ENCODE measurements around the gene TMEM141.
A peak's percentile ranks its signal among the peaks of the same experiment; 100 is the strongest.
"Not testable (repeated sequence)": the region's sequence is repeated elsewhere in the genome, so short reads cannot be mapped to it uniquely, and the experiment has no call there.

The TMEM141 gene

DNA sequence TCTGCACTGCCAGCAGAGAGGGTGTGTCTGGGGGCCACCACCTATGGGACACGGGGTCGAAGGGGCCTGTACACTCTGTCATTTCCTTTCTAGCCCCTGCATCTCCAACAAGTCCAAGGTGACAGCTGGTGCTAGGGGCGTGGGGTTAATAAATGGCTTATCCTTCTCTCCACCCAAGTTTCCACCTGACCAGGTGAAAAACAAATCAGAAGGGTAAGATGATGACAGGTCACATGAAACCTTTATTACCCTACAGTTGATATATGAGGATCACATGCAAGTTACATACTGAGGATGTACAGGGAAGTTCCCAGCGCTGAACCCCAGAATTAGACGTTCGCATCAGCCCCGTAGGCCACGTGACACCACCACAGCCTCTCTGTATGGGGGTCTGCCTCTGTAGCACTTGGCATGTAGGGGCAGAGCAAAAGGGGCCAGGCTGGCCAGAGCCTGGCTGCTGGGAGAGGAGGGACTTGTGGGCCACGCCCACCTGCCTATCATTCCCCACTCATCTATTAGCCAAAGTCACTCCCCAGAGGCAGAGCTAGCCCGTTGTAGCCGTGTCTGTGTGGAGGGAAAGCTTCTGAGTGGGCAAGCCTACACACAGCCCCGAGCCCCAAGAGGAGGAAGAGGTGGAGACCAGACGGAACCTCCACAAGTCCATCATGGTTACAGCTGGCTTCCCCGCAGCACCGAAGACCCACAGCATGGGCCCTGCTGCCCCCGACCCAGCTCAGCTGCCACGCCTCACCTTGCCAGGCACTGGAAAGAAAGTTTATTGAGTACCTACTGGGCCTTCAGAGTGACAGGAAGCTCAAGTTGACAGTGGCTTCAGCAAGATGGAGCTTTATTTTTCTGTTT, 2.2 kb downstream of the TMEM141 start:
- H3K4me3 ChIP-seq (ENCODE audit: low read length) = no peak overlapping the region

DNA sequence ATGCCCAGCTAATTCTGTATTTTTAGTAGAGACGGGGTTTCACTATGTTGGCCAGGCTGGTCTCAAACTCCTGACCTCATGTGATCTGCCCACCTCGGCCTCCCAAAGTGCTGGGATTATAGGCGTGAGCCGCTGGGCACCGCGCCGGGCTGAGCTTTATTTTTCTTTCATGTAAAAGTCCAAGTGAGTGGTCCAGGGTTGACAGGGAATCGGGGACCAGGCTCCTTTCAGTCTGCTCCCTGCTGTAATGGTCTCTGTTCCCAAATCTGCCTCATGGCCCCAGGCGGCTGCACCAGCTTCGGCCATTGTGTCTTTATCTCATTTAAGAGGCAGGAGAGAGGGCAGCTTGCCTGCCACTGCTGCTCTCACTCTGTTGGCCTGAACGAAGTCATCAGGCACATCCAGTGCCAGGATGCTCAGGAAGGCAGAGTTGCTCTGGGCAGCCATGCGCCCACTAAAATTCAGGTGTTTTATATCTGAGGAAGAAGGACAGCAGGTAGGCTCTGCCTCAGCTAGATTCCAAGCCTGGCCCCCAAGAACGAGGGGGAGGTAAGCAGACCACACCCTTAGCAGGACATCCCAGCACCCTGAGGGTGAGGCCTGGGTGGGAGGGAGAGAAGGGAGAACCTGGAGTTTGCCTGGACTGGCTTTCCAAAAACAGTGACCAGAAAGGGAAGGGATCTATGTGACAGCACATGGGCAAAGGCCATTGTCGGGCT, 3.3 kb downstream of the TMEM141 start:
- Histone ChIP-seq H3K9ac (ENCODE audit: low read length) (no peak overlapping the region), H3K4me1 (ENCODE audit: control insufficient read depth, insufficient read depth, low read length) (peaks cover 57% of the 10 kb centered on the region), H3K36me3 (ENCODE audit: control insufficient read depth, insufficient read depth, low read length) (no peaks in the 10 kb centered on the region)

More for the DNA sequence above, 2.2 kb downstream of the TMEM141 start:
- Histone ChIP-seq H3K36me3 (ENCODE audit: control insufficient read depth, insufficient read depth, low read length) (no peaks in the 10 kb centered on the region), H3K4me1 (ENCODE audit: control insufficient read depth, insufficient read depth, low read length) (peaks cover 49% of the 10 kb centered on the region), H3K27me3 (ENCODE audit: control insufficient read depth, insufficient read depth, low read length) (peaks cover 6% of the 10 kb centered on the region), H3K9me3 (ENCODE audit: control insufficient read depth, low read length) (no peaks in the 10 kb centered on the region), H3K9ac (ENCODE audit: low read length) (no peak overlapping the region)

DNA sequence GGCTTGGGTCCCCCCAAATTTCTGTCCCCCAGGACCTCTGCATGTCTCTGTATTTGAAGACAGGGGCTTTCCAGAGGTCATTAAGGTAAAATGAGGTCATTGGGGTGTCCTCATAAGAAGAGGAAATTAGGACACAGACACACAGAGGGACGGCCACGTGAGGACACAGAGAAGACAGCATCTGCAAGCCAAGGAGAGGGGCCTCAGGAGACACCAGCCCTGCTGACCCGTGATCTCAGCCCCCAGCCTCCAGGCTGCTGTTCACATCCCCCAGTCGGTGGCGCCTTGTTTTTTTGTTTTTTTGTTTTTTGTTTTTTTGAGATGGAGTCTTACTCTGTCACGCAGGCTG, 3.8 kb downstream of the TMEM141 start:
- Histone ChIP-seq H3K9me3 (ENCODE audit: control insufficient read depth, low read length) (no peaks in the 10 kb centered on the region), H3K4me3 (ENCODE audit: low read length) (no peak overlapping the region), H3K4me1 (ENCODE audit: control insufficient read depth, insufficient read depth, low read length) (peaks cover 61% of the 10 kb centered on the region), H3K27me3 (ENCODE audit: control insufficient read depth, insufficient read depth, low read length) (peaks cover 18% of the 10 kb centered on the region), H3K36me3 (ENCODE audit: control insufficient read depth, insufficient read depth, low read length) (no peaks in the 10 kb centered on the region), H3K9ac (ENCODE audit: low read length) (no peak overlapping the region)

More for the DNA sequence above, 3.3 kb downstream of the TMEM141 start:
- Histone ChIP-seq H3K4me3 (ENCODE audit: low read length) (no peak overlapping the region), H3K9me3 (ENCODE audit: control insufficient read depth, low read length) (no peaks in the 10 kb centered on the region), H3K27me3 (ENCODE audit: control insufficient read depth, insufficient read depth, low read length) (peaks cover 17% of the 10 kb centered on the region)

DNA sequence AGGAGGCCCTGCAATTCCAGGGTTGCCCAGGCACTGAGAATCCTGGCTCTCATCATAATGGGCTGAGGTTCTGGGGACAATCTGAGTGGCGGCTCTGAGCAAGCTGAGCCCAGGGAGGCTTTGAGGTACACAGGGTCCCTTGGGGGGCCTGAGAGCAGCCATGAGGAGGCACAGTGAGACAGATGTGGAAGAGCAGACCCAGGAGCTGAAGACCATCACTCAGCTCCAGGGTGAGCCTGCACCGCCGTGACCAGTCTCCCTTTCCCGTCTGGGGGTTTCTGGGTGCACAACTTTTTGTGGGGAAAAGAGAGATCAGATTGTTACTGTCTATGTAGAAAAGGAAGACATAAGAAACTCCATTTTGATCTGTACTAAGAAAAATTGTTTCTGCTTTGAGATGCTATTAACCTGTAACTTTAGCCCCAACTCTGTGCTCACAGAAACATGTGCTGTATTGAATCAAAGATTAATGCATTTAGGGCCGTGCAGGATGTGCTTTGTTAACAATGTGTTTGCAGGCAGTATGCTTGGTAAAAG, 5.2 kb downstream of the TMEM141 start, which contains the start of gene CCDC183:
CCDC183 (plus strand) TSS at position 101 of the 537 bp plus-strand sequence; CDS start at position 161, 60 bp downstream.
- Histone ChIP-seq H3K4me1 (ENCODE audit: control insufficient read depth, insufficient read depth, low read length) (peaks cover 62% of the 10 kb centered on the region), H3K36me3 (ENCODE audit: control insufficient read depth, insufficient read depth, low read length) (no peaks in the 10 kb centered on the region), H3K9me3 (ENCODE audit: control insufficient read depth, low read length) (no peaks in the 10 kb centered on the region), H3K27me3 (ENCODE audit: control insufficient read depth, insufficient read depth, low read length) (peaks cover 22% of the 10 kb centered on the region), H3K4me3 (ENCODE audit: low read length) (no peak within 1 kb of the TSS), H3K9ac (ENCODE audit: low read length) (peak within 1 kb of the TSS; percentile 8)

DNA sequence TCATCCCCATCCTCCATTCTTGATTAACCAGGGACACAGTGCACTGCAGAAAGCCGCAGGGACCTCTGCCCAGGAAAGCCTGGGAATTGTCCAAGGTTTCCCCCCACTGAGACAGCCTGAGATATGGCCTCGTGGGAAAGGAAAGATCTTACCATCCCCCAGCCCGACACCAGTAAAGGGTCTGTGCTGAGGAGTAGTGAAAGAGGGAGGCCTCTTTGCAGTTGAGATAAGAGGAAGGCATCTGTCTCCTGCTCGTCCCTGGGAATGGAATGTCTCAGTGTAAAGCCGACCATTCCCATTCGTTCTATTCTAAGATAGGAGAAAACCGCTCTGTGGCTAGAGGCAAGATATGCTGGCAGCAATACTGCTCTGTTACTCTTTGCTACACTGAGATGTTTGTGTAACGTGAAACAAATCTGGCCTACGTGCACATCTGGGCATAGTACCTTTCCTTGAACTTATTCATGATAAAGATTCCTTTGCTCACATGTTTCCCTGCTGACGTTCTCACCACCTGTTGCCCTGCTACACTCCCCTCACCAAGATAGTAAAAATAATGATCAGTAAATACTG, 5.7 kb downstream of the TMEM141 start:
- H3K27me3 ChIP-seq (ENCODE audit: control insufficient read depth, insufficient read depth, low read length) = peaks cover 22% of the 10 kb centered on the region
- H3K4me3 ChIP-seq (ENCODE audit: low read length); H3K9ac ChIP-seq (ENCODE audit: low read length); H3K36me3 ChIP-seq (ENCODE audit: control insufficient read depth, insufficient read depth, low read length); H3K9me3 ChIP-seq (ENCODE audit: control insufficient read depth, low read length): not testable (repeated sequence)
- H3K4me1 ChIP-seq (ENCODE audit: control insufficient read depth, insufficient read depth, low read length) = peaks cover 56% of the 10 kb centered on the region

DNA sequence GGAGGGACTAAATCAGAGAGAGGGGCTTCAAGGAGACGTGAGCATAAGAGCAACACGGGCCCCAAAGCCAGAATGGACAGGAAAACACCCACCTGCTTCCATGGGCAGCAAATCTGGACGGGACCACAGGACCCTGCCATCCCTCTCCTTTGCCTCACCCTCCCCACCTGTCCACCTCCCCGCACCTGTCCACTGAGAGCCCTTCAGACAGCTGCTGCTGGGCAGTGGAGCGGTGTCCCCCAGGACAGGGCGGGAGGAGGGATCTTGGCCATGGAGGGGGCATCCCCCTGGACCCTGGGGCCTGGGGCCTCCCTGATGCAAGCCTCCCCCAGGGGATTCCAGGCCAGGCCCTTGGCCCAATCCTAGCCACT, 7.5 kb downstream of the TMEM141 start:
- peaks cover 24% of the 10 kb centered on the region for H3K27me3 ChIP-seq (ENCODE audit: control insufficient read depth, insufficient read depth, low read length)
- no peaks in the 10 kb centered on the region for H3K9me3 ChIP-seq (ENCODE audit: control insufficient read depth, low read length)
- peaks cover 38% of the 10 kb centered on the region for H3K4me1 ChIP-seq (ENCODE audit: control insufficient read depth, insufficient read depth, low read length)
- H3K4me3 ChIP-seq (ENCODE audit: low read length) = no peak overlapping the region
- H3K9ac ChIP-seq (ENCODE audit: low read length) = peak overlapping the region; percentile 63
- H3K36me3 ChIP-seq (ENCODE audit: control insufficient read depth, insufficient read depth, low read length) = no peaks in the 10 kb centered on the region

DNA sequence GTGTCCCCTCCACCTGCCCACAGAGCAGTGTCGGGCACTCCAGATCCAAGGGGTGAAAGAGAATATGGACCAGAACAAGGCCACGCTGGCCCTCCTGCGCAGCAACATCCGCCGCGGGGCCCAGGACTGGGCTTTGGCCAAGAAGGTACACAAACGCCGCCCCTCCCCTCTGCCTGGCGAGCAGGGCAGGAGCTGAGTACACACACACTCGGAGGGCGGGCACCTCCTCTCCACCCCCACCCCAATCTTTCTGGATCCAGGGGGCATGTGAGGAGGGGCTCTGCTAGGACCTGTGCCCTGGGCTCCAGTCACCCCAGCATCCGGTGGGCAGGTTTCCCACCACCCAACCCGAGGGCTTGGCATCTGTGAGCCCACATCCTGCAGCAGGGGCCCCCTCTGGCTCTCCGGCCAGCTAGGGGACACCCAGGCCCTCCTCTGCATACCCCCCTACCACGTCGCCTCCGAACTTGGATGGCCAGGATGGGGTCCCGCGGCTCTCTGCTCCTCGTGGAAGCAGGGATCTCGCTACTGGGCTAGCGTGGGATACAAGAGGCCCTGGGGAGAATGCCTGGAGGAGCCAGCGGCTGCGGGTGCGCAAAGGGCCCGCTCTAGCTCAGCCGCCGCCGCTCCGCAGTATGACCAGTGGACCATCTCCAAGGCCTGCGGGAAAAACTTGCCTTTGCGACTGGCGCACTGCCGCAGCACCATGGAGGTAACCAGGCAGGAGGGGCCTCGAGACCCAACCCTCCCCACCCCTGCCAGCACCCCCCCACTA, 8.1 kb downstream of the TMEM141 start:
- H3K4me3 ChIP-seq (ENCODE audit: low read length) = peak overlapping the region; percentile 46
- peak overlapping the region; percentile 63 for H3K9ac ChIP-seq (ENCODE audit: low read length)
- no peaks in the 10 kb centered on the region for H3K9me3 ChIP-seq (ENCODE audit: control insufficient read depth, low read length)
- peaks cover 24% of the 10 kb centered on the region for H3K27me3 ChIP-seq (ENCODE audit: control insufficient read depth, insufficient read depth, low read length)
- peaks cover 37% of the 10 kb centered on the region for H3K4me1 ChIP-seq (ENCODE audit: control insufficient read depth, insufficient read depth, low read length)
- no peaks in the 10 kb centered on the region for H3K36me3 ChIP-seq (ENCODE audit: control insufficient read depth, insufficient read depth, low read length)

DNA sequence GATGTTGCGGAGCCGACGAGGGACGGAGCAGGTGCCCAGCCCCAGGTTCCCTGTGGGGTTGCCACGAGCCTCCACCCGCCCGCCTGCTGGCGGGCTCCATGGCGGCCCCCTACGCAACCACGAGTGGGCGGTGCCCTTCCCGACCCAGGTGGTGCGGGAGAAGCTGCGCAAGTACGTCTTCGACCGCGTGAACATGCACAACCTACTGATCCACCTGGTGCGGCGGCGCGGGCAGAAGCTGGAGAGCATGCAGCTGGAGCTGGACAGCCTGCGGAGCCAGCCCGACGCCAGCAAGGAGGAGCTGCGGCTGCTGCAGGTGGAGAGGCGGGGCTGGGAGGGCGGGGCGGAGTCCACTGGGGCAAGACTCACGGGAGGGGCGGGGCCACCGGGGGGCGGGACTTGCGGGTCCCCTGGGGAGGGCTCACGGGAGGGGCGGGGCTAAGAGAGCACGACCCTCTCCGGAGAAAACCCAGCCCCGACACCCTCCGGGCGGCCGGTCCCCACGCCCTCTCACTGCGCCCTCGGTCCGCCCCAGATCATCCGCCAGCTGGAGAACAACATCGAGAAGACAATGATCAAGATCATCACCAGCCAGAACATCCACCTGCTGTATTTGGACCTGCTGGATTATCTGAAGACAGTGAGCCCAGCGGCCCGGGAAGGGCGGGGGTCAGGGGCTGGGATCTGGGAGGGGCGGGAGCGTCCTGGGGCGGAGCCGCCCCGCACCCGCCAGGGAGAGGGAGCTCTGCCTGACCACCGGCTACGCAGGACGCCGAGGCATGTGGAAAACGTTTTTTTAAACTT, 8.9 kb downstream of the TMEM141 start:
- Histone ChIP-seq H3K4me3 (ENCODE audit: low read length) (peak overlapping the region; percentile 46), H3K9ac (ENCODE audit: low read length) (peak overlapping the region; percentile 63), H3K27me3 (ENCODE audit: control insufficient read depth, insufficient read depth, low read length) (peaks cover 24% of the 10 kb centered on the region), H3K36me3 (ENCODE audit: control insufficient read depth, insufficient read depth, low read length) (no peaks in the 10 kb centered on the region), H3K9me3 (ENCODE audit: control insufficient read depth, low read length) (no peaks in the 10 kb centered on the region), H3K4me1 (ENCODE audit: control insufficient read depth, insufficient read depth, low read length) (peaks cover 37% of the 10 kb centered on the region)

DNA sequence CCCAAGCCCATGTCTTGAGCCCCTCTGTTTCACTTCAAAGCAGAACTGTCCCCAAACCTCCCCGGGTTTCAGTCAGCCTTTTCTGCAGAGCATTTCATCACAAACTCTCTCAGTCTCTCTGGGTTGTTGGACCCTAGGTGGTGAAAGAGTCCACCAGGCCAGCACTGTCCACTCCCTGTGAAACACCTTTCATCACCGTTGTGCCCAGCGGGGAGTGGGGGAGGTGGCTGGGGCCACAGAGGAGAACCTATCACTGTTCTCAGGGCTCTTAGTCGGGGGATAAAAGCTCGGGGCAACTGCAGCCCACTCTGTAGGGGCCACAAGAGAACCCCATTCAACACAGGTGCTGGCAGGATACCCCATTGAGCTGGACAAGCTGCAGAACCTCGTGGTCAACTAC, 11.2 kb downstream of the TMEM141 start:
- Histone ChIP-seq H3K9me3 (ENCODE audit: control insufficient read depth, low read length) (no peaks in the 10 kb centered on the region), H3K4me3 (ENCODE audit: low read length) (no peak overlapping the region), H3K36me3 (ENCODE audit: control insufficient read depth, insufficient read depth, low read length) (no peaks in the 10 kb centered on the region), H3K9ac (ENCODE audit: low read length) (no peak overlapping the region), H3K4me1 (ENCODE audit: control insufficient read depth, insufficient read depth, low read length) (peaks cover 34% of the 10 kb centered on the region), H3K27me3 (ENCODE audit: control insufficient read depth, insufficient read depth, low read length) (peaks cover 18% of the 10 kb centered on the region)

DNA sequence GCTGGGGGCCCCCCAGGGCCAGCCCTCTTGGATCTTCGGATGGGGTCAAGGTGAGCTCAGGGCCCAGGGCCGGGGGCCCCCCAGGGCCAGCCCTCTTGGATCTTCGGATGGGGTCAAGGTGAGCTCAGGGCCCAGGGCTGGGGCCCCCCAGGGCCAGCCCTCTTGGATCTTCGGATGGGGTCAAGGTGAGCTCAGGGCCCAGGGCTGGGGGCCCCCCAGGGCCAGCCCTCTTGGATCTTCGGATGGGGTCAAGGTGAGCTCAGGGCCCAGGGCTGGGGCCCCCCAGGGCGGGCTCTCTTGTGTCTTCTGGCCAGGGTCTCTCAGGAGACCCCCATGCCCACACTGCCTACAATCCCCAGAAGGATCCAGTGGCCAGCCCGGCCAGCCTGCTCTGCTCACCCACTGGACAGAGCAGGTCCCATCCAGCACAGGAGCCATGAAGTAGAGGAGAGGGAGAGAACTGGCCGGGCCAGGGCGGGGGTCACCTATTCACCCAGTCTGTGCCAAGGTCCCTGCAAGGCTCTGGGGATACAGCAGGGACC, 11.9 kb downstream of the TMEM141 start:
- H3K4me3 ChIP-seq (ENCODE audit: low read length); H3K9ac ChIP-seq (ENCODE audit: low read length); H3K36me3 ChIP-seq (ENCODE audit: control insufficient read depth, insufficient read depth, low read length); H3K9me3 ChIP-seq (ENCODE audit: control insufficient read depth, low read length): not testable (repeated sequence)
- H3K4me1 ChIP-seq (ENCODE audit: control insufficient read depth, insufficient read depth, low read length) = peaks cover 34% of the 10 kb centered on the region
- peaks cover 18% of the 10 kb centered on the region for H3K27me3 ChIP-seq (ENCODE audit: control insufficient read depth, insufficient read depth, low read length)

Data from mucosa of stomach (tissue), 1 donor.